ENCODE data around the gene WIF1.

WIF1 gene

DNA sequence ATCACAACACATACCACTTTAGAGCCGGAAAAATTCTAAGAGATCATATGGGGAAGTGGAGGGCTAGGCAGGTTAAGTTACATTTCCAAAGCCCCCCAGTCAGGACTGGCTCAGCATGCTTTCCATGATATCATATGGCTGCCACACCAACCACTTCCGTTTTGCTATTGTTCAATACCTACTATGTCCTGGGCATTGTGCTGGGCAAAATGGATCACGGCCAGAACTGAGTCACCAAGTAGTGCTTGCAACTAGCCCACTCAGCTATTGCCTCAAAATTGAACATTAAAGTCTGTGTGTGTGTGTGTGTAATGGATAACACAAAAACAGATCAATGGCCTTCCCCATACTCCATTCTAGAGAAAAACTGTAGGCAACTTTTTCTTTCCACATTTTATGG, 22.7 kb downstream of the WIF1 start:
- no peak overlapping the region for H3K4me3 ChIP-seq (ENCODE audit: low read depth, low read length)
- TF ChIP-seq, protein P1, sequence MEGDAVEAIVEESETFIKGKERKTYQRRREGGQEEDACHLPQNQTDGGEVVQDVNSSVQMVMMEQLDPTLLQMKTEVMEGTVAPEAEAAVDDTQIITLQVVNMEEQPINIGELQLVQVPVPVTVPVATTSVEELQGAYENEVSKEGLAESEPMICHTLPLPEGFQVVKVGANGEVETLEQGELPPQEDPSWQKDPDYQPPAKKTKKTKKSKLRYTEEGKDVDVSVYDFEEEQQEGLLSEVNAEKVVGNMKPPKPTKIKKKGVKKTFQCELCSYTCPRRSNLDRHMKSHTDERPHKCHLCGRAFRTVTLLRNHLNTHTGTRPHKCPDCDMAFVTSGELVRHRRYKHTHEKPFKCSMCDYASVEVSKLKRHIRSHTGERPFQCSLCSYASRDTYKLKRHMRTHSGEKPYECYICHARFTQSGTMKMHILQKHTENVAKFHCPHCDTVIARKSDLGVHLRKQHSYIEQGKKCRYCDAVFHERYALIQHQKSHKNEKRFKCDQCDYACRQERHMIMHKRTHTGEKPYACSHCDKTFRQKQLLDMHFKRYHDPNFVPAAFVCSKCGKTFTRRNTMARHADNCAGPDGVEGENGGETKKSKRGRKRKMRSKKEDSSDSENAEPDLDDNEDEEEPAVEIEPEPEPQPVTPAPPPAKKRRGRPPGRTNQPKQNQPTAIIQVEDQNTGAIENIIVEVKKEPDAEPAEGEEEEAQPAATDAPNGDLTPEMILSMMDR (IDR thresholded peaks at IDR 0.05; ENCODE audit: low read depth, low read length), result no peak

DNA sequence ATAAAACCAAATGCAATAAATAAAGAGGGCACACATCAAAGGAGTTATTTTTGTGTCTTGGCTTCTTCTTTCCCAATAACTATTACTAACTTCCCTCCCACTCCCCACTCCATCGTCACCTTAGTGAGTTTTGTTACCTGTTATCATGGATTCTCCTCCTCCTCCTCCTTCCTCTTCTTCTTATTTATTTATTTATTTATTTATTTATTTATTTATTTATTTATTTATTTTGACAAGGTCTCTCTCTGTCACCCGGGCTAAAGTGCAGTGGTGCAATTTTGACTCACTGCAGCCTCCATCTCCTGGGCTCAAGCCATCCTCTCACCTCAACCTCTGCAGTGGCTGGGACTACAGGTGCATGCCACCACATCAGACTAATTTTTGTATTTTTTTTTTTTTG, 26.4 kb downstream of the WIF1 start:
- H3K4me3 ChIP-seq (ENCODE audit: low read depth, low read length), result no peak overlapping the region
- TF ChIP-seq, protein P1 (IDR thresholded peaks at IDR 0.05; ENCODE audit: low read depth, low read length), result no peak

DNA sequence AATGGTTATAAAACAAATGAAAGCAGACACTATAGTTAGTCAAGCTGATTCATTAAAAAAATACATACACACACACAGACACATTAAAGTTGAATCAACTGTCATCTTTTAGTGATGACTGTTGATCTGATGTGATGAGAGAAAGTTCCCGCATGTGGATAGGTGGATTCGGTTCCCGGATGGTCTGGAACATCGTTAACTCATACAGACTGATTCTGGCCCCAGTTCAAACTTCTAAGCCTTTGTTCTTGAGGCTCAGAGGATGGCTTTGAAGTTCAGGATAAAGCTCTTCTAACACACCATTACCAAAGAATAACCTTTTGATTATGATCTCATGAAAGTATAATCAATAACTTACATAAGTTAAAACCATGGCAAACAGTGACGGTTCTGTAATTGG, 27.5 kb downstream of the WIF1 start:
- TF ChIP-seq, protein P1 (IDR thresholded peaks at IDR 0.05; ENCODE audit: low read depth, low read length), result no peak
- no peak overlapping the region for H3K4me3 ChIP-seq (ENCODE audit: low read depth, low read length)

DNA sequence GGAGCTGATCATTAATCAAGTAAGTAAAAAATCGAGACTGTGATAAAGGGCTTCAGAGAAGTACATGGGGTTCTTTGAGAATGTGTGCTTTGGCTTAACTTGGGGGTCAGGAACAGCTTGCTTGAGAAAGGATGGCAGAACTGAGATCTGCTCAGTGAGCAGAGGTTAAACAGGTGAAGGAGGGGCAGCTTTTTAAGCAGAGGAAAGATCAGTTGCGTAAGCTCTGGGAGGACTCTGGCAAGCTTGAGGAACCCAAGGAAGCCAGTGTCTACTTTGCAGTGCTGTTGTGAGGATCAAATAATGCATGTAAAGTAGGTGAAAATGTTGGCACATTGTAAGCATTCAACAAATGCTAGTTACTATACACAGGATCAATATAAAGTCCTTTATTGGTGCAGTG, 30.6 kb downstream of the WIF1 start:
- H3K4me3 ChIP-seq (ENCODE audit: low read depth, low read length), result no peak overlapping the region
- TF ChIP-seq, protein P1 (IDR thresholded peaks at IDR 0.05; ENCODE audit: low read depth, low read length), result no peak

DNA sequence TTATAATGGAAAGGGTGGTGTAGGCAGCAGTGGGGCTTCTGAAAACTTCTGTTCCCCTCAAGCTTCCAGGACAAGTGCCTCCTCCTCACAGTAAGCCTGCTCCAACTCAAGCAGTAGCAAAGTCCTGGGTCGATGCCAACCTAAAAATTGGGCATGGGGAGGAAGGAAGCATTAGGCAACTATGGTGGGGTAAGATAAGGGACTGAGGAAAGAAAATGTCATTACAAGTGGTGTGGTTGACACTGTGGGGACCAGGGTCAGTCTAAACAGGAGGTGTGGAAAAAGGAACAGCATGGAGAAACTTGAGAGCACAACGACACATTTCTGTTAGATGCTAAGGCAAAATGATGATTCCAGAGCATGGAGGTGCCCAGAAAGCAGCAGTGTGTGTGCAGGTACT, 34.9 kb downstream of the WIF1 start:
- H3K4me3 ChIP-seq (ENCODE audit: low read depth, low read length), result no peak overlapping the region
- TF ChIP-seq, protein P1 (IDR thresholded peaks at IDR 0.05; ENCODE audit: low read depth, low read length), result no peak

DNA sequence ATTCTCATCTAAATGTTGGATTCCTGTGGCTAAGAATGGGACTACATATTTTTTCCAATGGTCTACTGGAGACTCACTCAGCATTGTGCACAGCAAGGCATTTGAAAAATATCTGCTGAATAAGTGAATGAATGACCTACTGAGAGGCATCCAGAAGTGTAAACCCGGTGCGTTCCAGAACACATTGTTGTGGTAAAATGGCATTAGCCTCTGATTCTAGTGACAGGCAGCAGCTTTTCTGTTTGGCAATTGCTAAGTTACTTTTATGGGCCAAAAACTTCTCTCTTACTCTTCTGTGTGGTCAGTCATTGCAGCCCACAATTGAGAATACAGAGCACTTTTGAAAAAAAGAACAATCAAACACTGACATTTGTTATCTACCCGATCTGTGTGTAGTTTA, 36.5 kb downstream of the WIF1 start:
- TF ChIP-seq, protein P1 (IDR thresholded peaks at IDR 0.05; ENCODE audit: low read depth, low read length), result no peak
- no peak overlapping the region for H3K4me3 ChIP-seq (ENCODE audit: low read depth, low read length)

DNA sequence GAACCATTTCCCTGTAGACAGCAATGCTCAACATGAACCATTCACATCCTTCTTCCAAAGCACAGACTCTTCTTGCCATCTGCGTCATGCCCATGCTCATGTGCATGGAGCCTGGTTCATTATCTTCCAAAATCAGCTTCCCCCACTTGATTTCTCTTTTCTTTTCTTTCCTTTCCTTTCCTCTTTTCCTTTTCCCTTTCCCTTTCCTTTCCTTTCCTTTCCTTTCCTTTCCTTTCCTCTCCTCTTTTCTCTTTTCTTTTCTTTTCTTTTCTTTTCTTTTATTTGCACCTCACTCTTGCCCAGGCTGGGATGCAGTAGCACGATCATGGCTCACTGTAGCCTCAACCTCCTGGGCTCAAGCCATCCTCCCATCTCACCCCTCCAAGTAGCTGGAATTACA, 37.5 kb downstream of the WIF1 start:
- H3K4me3 ChIP-seq (ENCODE audit: low read depth, low read length), result no peak overlapping the region
- TF ChIP-seq, protein P1 (IDR thresholded peaks at IDR 0.05; ENCODE audit: low read depth, low read length), result no peak

Measured in WI38 (cell line).